Tongue (tissue), 2 donors: ENCODE measurements around the gene RARRES1. TPM values are rescaled to one million over a fixed set of nuclear protein-coding genes. Genes with fewer than 3 reads are reported as not detected.
"Not testable (repeated sequence)": the region's sequence is repeated elsewhere in the genome, so short reads cannot be mapped to it uniquely, and the experiment has no call there.

Experiments
- DNase-seq: peaks from one replicate; pipeline ENCODE4 v3.0.0-alpha.2; 2015
- total RNA-seq: library from RNA; depleted of rRNA; stranded (reverse); fragments of >200 nt; gene quantifications from one replicate; pipeline ENCODE4 v1.2.3, GENCODE V29; 2014

The RARRES1 gene
- total RNA-seq, 1 donor from 2014 or later, result 5.3 TPM

- DNase-seq, result not testable (repeated sequence)
Observed at GRCh38 chr3:158693866-158694456, 38.3 kb downstream of the RARRES1 start.

- DNase-seq, result no peak
Observed at GRCh38 chr3:158685159-158685558, 47.1 kb downstream of the RARRES1 start.

GRCh38 chr3:158683230-158683962, 48.9 kb downstream of the RARRES1 start:
- no peak for DNase-seq

GRCh38 chr3:158680861-158681260, 51.4 kb downstream of the RARRES1 start:
- DNase-seq, result no peak

- no peak for DNase-seq
Observed at GRCh38 chr3:158679547-158680000, 52.7 kb downstream of the RARRES1 start.

- DNase-seq, result no peak
Observed at GRCh38 chr3:158678687-158679086, 53.6 kb downstream of the RARRES1 start.

- DNase-seq, result peak; percentile 82
Observed at GRCh38 chr3:158672215-158673176, 59.8 kb downstream of the RARRES1 start, which contains the start of gene LXN. TSS of gene LXN (minus strand) at chr3:158672648. CDS start at chr3:158672478, 170 bp downstream.

- peak; percentile 6 for DNase-seq
Observed at GRCh38 chr3:158671821-158672214, 60.4 kb downstream of the RARRES1 start.

GRCh38 chr3:158668506-158668905, 63.8 kb downstream of the RARRES1 start:
- DNase-seq, result no peak

- DNase-seq, result no peak
Observed at GRCh38 chr3:158666416-158666815, 65.8 kb downstream of the RARRES1 start.

GRCh38 chr3:158663832-158664231, 68.4 kb downstream of the RARRES1 start:
- DNase-seq, result no peak

GRCh38 chr3:158663246-158663645, 69.0 kb downstream of the RARRES1 start:
- no peak for DNase-seq

- DNase-seq, result no peak
Observed at GRCh38 chr3:158660711-158661110, 71.5 kb downstream of the RARRES1 start.

- DNase-seq, result peak; percentile 56
Observed at GRCh38 chr3:158659454-158660237, 72.6 kb downstream of the RARRES1 start.

- no peak for DNase-seq
Observed at GRCh38 chr3:158658889-158659288, 73.4 kb downstream of the RARRES1 start.

- no peak for DNase-seq
Observed at GRCh38 chr3:158652463-158652862, 79.8 kb downstream of the RARRES1 start.

GRCh38 chr3:158651192-158651591, 81.1 kb downstream of the RARRES1 start:
- no peak for DNase-seq

- no peak for DNase-seq
Observed at GRCh38 chr3:158649791-158650190, 82.5 kb downstream of the RARRES1 start.
